ENCODE measurements around the gene PRRG1.

- TF ChIP-seq CTCF (IDR thresholded peaks at IDR 0.05) (no peak), REST (IDR thresholded peaks at IDR 0.05; ENCODE audit: insufficient read depth in 1 of 2, low read depth in 2 of 2, low read length in 1 of 2) (no peak)
These were observed at the start of gene PRRG1 for GRCh38 chrX:37349221-37350033.
